ENCODE measurements around the gene SLC38A7. TPM values are rescaled to one million over a fixed set of nuclear protein-coding genes. Genes with fewer than 3 reads are reported as not detected.
"Not testable (repeated sequence)": the region's sequence is repeated elsewhere in the genome, so short reads cannot be mapped to it uniquely, and the experiment has no call there.

Gene SLC38A7
- total RNA-seq, 1 donor: 42.3 TPM

DNA sequence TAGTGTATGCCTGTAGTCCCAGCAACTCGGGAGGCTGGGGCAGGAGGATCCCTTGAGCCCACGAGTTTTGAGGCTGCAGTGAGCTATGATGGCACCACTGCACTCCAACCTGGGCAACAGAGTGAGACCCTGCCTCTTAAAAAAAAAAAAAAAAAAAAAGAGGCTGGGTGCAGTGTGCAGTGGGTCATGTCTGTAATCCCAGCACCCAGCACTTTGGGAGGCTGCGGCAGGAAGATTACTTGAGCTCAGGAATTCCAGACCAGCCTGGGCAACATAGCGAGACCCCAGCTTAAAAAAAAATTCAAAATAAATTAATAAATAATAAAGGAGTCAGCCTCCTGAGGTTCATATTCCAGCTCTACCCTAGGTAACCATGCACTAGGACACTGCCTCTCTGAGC, 45.3 kb downstream of the SLC38A7 start:
- TF ChIP-seq, protein P1, sequence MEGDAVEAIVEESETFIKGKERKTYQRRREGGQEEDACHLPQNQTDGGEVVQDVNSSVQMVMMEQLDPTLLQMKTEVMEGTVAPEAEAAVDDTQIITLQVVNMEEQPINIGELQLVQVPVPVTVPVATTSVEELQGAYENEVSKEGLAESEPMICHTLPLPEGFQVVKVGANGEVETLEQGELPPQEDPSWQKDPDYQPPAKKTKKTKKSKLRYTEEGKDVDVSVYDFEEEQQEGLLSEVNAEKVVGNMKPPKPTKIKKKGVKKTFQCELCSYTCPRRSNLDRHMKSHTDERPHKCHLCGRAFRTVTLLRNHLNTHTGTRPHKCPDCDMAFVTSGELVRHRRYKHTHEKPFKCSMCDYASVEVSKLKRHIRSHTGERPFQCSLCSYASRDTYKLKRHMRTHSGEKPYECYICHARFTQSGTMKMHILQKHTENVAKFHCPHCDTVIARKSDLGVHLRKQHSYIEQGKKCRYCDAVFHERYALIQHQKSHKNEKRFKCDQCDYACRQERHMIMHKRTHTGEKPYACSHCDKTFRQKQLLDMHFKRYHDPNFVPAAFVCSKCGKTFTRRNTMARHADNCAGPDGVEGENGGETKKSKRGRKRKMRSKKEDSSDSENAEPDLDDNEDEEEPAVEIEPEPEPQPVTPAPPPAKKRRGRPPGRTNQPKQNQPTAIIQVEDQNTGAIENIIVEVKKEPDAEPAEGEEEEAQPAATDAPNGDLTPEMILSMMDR (IDR thresholded peaks at IDR 0.05; ENCODE audit: insufficient read depth, low read depth, low read length): no peak

DNA sequence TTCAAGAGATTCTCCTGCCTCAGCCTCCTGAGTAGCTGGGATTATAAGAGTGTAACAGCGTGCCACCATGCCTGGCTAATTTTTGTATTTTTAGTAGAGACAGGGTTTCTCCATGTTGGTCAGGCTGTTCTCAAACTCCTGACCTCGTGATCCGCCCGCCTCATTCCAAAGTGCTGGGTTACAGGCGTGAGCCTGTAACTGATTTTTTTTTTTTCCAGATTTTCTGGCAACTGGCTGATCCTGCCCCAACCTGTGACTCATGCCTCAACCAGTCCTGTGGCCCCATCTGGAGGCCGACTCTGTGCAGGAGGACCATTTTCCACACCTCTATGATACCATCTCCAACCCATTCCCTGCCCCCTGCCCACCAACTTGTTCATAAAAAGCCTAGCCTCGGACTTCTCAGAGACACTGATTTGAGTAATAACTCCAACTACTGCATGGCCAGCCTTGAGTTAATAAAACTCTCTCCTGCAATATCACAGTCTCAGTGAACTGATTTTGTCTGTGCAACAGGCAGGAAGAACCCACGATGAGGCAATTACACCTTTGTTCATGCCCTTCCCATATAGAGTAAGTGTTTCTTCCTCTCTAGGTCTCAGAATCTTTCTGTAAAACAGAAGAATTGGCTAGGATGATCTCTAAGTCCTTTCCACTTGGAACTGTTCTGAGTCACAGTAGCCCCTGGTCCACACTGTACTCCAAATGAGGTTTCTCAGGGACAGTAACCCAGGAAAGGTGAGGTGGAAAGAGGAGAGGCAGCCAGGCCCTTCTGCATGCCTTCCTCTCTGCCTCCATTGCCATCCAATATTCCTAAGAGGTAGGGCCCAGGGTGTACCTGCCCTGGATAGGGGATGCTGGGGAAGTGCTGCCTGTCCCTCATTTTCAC, 46.2 kb downstream of the SLC38A7 start:
- TF ChIP-seq, protein P1 (IDR thresholded peaks at IDR 0.05; ENCODE audit: insufficient read depth, low read depth, low read length): peak; percentile 60
- H3K4me3 ChIP-seq (ENCODE audit: low read depth, low read length): no peak overlapping the region
- peak; percentile 89 for DNase-seq (ENCODE audit: low read depth)

More for the DNA sequence above, 45.3 kb downstream of the SLC38A7 start:
- no peak for DNase-seq (ENCODE audit: low read depth)
- H3K4me3 ChIP-seq (ENCODE audit: low read depth, low read length): no peak overlapping the region

DNA sequence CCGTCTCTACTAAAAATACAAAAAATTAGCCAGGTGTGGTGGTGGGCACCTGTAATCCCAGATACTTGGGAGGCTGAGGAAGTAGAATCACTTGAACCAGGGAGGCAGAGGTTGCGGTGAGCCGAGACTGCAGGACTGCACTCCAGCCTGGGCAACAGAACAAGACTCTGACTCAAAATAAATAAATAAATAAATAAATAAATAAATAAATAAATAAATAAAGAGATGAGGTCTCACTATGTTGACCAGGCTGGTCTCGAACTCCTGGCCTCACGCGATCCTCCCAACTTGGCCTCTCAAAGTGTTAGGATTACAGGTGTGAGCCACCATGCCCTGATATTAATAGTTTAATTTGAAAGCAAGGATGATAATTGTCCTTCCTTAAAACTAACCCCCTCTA, 47.5 kb downstream of the SLC38A7 start:
- H3K4me3 ChIP-seq (ENCODE audit: low read depth, low read length); DNase-seq (ENCODE audit: low read depth): not testable (repeated sequence)

DNA sequence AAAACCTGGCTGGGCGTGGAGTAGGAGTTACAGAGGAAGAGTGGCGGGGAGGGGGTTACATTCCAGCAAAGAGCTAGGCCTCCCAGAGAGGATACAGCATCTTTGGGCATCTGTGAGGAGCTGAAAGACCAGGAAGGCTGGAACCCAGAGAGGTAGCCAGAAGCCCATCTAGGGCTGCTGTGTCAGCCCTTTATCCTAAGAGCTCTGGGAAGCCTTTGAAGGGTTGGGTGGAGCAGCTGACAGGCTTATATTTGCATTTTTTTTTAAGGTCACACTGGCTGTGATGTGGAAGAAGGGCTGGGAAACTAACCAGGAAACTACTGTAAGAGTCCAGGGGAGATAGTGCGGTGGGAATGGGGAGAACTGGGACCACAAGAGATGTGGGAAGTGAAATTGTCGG, 48.1 kb downstream of the SLC38A7 start:
- TF ChIP-seq, protein P1 (IDR thresholded peaks at IDR 0.05; ENCODE audit: insufficient read depth, low read depth, low read length): no peak
- no peak overlapping the region for H3K4me3 ChIP-seq (ENCODE audit: low read depth, low read length)
- DNase-seq (ENCODE audit: low read depth): no peak

DNA sequence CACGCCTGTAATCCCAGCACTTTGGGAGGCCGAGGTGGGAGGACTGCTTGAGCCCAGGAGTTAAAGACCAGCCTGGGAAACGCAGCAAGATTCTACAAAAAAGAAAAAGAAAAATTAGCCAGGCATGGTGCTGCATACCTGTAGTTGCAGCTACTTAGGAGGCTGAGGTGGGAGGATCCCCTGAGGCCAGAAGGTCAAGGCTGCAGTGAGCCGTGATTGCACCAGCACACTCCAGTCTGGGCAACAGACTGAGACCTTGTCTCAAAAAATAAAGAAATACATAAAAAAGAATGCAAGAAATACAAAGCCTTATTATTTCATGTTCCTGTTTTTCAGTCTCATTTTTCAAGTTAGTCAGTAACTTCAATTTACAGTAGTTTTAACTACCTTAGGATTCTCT, 49.1 kb downstream of the SLC38A7 start:
- DNase-seq (ENCODE audit: low read depth): no peak
- H3K4me3 ChIP-seq (ENCODE audit: low read depth, low read length): no peak overlapping the region
- TF ChIP-seq, protein P1 (IDR thresholded peaks at IDR 0.05; ENCODE audit: insufficient read depth, low read depth, low read length): no peak

DNA sequence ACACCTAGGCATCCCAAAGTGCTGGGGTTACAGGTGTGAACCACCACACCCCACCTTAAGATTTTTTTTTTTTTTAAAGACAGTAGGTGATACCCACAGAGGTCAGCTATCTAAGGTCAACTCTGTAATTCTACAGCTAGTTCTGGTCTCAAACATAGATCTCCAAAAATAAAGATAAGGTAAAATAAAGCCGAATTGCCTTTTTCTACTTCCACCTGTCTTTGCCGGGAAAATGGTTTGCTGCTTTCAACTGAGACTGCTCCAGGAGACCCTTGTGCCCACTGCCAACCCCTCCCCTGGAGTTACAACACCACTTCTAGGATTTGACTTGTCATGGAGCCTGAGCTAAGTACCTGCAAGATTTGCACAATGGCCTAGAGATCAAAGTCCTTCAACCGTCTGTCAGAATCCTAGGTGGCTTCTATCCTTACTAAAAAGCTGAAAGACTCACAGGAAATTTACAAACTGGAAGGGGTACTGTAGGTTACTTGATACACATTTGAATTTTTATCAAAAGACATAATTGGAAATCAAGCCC, 50.2 kb downstream of the SLC38A7 start:
- no peak overlapping the region for H3K4me3 ChIP-seq (ENCODE audit: low read depth, low read length)
- TF ChIP-seq, protein P1 (IDR thresholded peaks at IDR 0.05; ENCODE audit: insufficient read depth, low read depth, low read length): no peak
- no peak for DNase-seq (ENCODE audit: low read depth)

DNA sequence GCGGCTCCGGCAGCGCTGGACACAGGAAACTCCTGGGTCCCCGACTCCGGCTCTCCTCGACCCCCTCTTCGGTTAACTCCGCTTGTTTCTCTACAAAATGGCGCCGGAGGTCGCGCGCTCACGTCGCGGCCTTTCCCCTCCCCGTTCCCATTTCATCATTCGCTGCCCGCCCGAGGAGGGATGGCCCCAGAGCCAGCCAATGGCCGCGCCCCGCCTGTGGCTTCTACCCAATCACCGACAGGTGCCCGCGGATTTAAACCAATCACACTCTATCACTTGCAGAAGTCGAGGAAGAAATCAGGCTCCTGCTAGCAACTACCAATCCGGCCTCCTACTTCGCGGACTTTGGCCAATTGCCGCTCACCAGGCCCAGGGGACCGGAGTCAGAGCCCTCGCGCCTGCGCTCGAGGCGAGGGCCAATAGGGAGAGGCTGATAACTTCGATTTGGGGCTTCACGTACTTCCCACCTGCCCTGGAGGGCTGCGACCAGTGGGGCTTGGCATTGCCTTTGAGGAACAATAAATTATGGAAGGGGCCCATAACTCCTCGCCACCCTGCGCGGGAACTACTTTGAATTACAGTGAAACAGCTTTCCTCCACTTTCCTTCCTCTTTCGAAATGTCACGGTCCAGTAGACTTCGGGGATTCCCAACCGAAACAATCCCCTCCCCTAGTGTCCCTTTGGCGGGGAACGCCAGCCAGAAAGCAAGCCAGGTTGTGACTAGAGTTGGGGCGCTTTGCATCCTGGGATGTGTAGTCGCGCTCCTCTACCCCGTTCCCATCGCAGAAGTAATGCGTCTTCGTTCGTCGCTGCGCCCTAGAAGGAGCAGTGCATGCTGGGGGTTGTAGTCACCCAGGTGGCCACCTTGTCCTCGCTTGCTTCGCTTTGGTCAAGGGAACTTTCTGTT, 54.6 kb downstream of the SLC38A7 start, which contains the start of gene CNOT1:
CNOT1 (minus strand) TSS at position 94 of the 908 bp plus-strand sequence. CDS start 30,489 bp downstream, outside the sequence.
- peak within 1 kb of the TSS; percentile 93 for H3K4me3 ChIP-seq (ENCODE audit: low read depth, low read length)
- DNase-seq (ENCODE audit: low read depth): peak; percentile 100
- TF ChIP-seq, protein P1 (IDR thresholded peaks at IDR 0.05; ENCODE audit: insufficient read depth, low read depth, low read length): no peak

All from fibroblast of villous mesenchyme (primary cell).